Fibroblast of villous mesenchyme (primary cell): ENCODE data around the gene C1QTNF7. TPM values are rescaled to one million over a fixed set of nuclear protein-coding genes. Genes with fewer than 3 reads are reported as not detected.

Experiments
- DNase-seq: peaks from one replicate; pipeline ENCODE4 v3.0.0-alpha.2; 2010; ENCODE audit warnings: low read depth
- H3K4me3 ChIP-seq: 2 replicates; pipeline ENCODE4 v1.5.1; 2011; ENCODE audit warnings: low read depth, mild to moderate bottlenecking, low read length
- CTCF ChIP-seq: IDR thresholded peaks from 2 replicates; pipeline ENCODE4 v1.5.1; 2012; ENCODE audit warnings: low read depth, mild to moderate bottlenecking, low read length; ENCODE audit not compliant: insufficient read depth
- total RNA-seq: library from RNA; depleted of rRNA; stranded (reverse); fragments of >200 nt; gene quantifications from 2 replicates; pipeline ENCODE4 v1.2.3, GENCODE V29; 2012

The C1QTNF7 gene
- total RNA-seq, 1 donor, result 1.7 TPM

- DNase-seq, result no peak
- H3K4me3 ChIP-seq, result no peak overlapping the region
- TF ChIP-seq CTCF, result no peak
These were observed 41.9 kb upstream of the C1QTNF7 start for GRCh38 chr4:15385928-15386327.

GRCh38 chr4:15390494-15390893 lies 37.3 kb upstream of the C1QTNF7 start:
- H3K4me3 ChIP-seq, result no peak overlapping the region
- DNase-seq, result no peak

GRCh38 chr4:15392053-15392805 lies 35.6 kb upstream of the C1QTNF7 start:
- no peak overlapping the region for H3K4me3 ChIP-seq
- no peak for TF ChIP-seq CTCF
- no peak for DNase-seq

More at GRCh38 chr4:15390494-15390893, 37.3 kb upstream of the C1QTNF7 start:
- TF ChIP-seq CTCF, result no peak

- TF ChIP-seq CTCF, result no peak
- H3K4me3 ChIP-seq, result no peak overlapping the region
- no peak for DNase-seq
These were observed 32.5 kb upstream of the C1QTNF7 start for GRCh38 chr4:15395311-15395710.

GRCh38 chr4:15396157-15396800 lies 31.6 kb upstream of the C1QTNF7 start:
- peak; percentile 75 for TF ChIP-seq CTCF
- DNase-seq, result no peak
- no peak overlapping the region for H3K4me3 ChIP-seq

GRCh38 chr4:15398001-15398400 lies 29.8 kb upstream of the C1QTNF7 start:
- no peak overlapping the region for H3K4me3 ChIP-seq
- TF ChIP-seq CTCF, result no peak
- DNase-seq, result no peak
